K562 (cell line): Measurements from ENCODE around the gene HNRNPLL. TPM values are rescaled to one million over a fixed set of nuclear protein-coding genes. Genes with fewer than 3 reads are reported as not detected.

Experiments used
- CAMTA2 ChIP-seq: fragments of 250-450 bp; sonication (Bioruptor Pico); conservative IDR thresholded peaks from 2 replicates; pipeline ENCODE4 v1.5.1; 2022
- CBX1 ChIP-seq: sonication (generic); IDR thresholded peaks from 2 replicates; pipeline ENCODE4 v1.6.1; 2016; ENCODE audit warnings: antibody characterized with exemption, low read depth, mild to moderate bottlenecking
- CREM ChIP-seq: IDR thresholded peaks from 2 replicates; pipeline ENCODE4 v1.6.1; 2014; ENCODE audit warnings: antibody characterized with exemption, low read depth
- EHMT2 ChIP-seq: fragments of 450-650 bp; IDR thresholded peaks from 2 replicates; pipeline ENCODE4 v1.6.1; 2018; ENCODE audit warnings: antibody characterized with exemption
- FOXJ3 ChIP-seq: sonication (generic); formaldehyde crosslinking; IDR thresholded peaks from 2 replicates; pipeline ENCODE4 v1.4.0; 2020; ENCODE audit warnings: mild to moderate bottlenecking, missing genetic modification reagents
- HBP1 ChIP-seq: fragments of 450-650 bp; formaldehyde crosslinking; IDR thresholded peaks from 2 replicates; pipeline ENCODE4 v1.4.0; 2022; ENCODE audit warnings: missing genetic modification characterization
- HEY1 ChIP-seq: fragments of 250-450 bp; sonication (Bioruptor Pico); IDR thresholded peaks from 2 replicates; pipeline ENCODE4 v1.5.0; 2020; ENCODE audit warnings: mild to moderate bottlenecking, moderate library complexity, borderline replicate concordance
- JUNB ChIP-seq: fragments of 450-650 bp; formaldehyde crosslinking; conservative IDR thresholded peaks from 2 replicates; pipeline ENCODE4 v1.4.0; 2020; ENCODE audit warnings: mild to moderate bottlenecking
- KLF16 ChIP-seq: IDR thresholded peaks from 2 replicates; pipeline ENCODE4 v1.6.1; 2016; ENCODE audit warnings: antibody characterized with exemption
- PATZ1 ChIP-seq: fragments of 250-450 bp; sonication (Bioruptor Pico); IDR thresholded peaks from 2 replicates; pipeline ENCODE4 v1.5.0; 2020; ENCODE audit warnings: mild to moderate bottlenecking, borderline replicate concordance
- PPARD ChIP-seq: fragments of 250-450 bp; sonication (Bioruptor Pico); IDR thresholded peaks from 2 replicates; pipeline ENCODE4 v1.8.0; 2022; ENCODE audit warnings: inconsistent platforms, mild to moderate bottlenecking, moderate library complexity
- RBM34 ChIP-seq: fragments of 200-400 bp; formaldehyde crosslinking; IDR thresholded peaks from 2 replicates; pipeline ENCODE4 v1.6.1; 2018; ENCODE audit warnings: low read length, borderline replicate concordance; ENCODE audit not compliant: insufficient read depth
- RCOR1 ChIP-seq, 2 experiments: IDR thresholded peaks; 2 replicates each; pipeline ENCODE4 v1.6.1; 2012; ENCODE audit warnings: low read depth in 2 of 2, low read length in 2 of 2, borderline replicate concordance in 1 of 2, improper control_type of control experiment in 1 of 2
- RNF219 ChIP-seq: fragments of 250-450 bp; sonication (Bioruptor Pico); IDR thresholded peaks from 2 replicates; pipeline ENCODE4 v1.5.0; 2022; ENCODE audit warnings: mild to moderate bottlenecking
- TAF9B ChIP-seq: fragments of 450-650 bp; IDR thresholded peaks from 2 replicates; pipeline ENCODE4 v1.6.1; 2018; ENCODE audit warnings: mild to moderate bottlenecking; ENCODE audit not compliant: partially characterized antibody
- TBP ChIP-seq: optimal IDR thresholded peaks from 2 replicates; pipeline ENCODE3; 2011; ENCODE audit warnings: low read depth, low read length, improper control_type of control experiment
- TCF7L2 ChIP-seq: fragments of 150-350 bp; IDR thresholded peaks from 2 replicates; pipeline ENCODE4 v1.6.1; 2016; ENCODE audit warnings: low read depth, mild to moderate bottlenecking, low read length, moderate library complexity
- TFAM ChIP-seq: fragments of 250-450 bp; sonication (Bioruptor Pico); conservative IDR thresholded peaks from 2 replicates; pipeline ENCODE4 v1.5.0; 2021; ENCODE audit warnings: mild to moderate bottlenecking, moderate library complexity
- TSC22D4 ChIP-seq: fragments of 450-650 bp; IDR thresholded peaks from 2 replicates; pipeline ENCODE4 v1.6.1; 2016; ENCODE audit warnings: missing genetic modification characterization, missing biosample characterization, control low read depth
- ZEB2 ChIP-seq: fragments of 450-650 bp; IDR thresholded peaks from 2 replicates; pipeline ENCODE4 v1.6.1; 2016
- ZFP30 ChIP-seq: fragments of 250-450 bp; sonication (Bioruptor Pico); IDR thresholded peaks from 2 replicates; pipeline ENCODE4 v1.8.0; 2022; ENCODE audit warnings: moderate library complexity, mild to moderate bottlenecking, inconsistent platforms, borderline replicate concordance
- ZFPM2 ChIP-seq: fragments of 250-450 bp; sonication (Bioruptor Pico); IDR thresholded peaks from 2 replicates; pipeline ENCODE4 v1.5.1; 2022; ENCODE audit warnings: mild to moderate bottlenecking
- ZNF586 ChIP-seq: fragments of 450-650 bp; formaldehyde crosslinking; conservative IDR thresholded peaks from 2 replicates; pipeline ENCODE4 v1.4.0; 2020; ENCODE audit warnings: mild to moderate bottlenecking, moderate library complexity
- ZNF668 ChIP-seq: fragments of 250-450 bp; sonication (Bioruptor Pico); IDR thresholded peaks from 2 replicates; pipeline ENCODE4 v1.8.0; 2022; ENCODE audit warnings: mild to moderate bottlenecking, inconsistent platforms
- ZNF764 ChIP-seq: fragments of 250-450 bp; sonication (Bioruptor Pico); IDR thresholded peaks from 2 replicates; pipeline ENCODE4 v1.4.0; 2020; ENCODE audit warnings: low read depth, mild to moderate bottlenecking, moderate library complexity
- polyA plus RNA-seq, 8 experiments: library from polyadenylated mRNA; depleted of rRNA in 4 of 8; stranded (reverse) in 5 of 8; unstranded in 3 of 8; fragments of >200 nt; fragmentation: Nextera tagmentation in 2 of 8; fragmentation: Illumina TruSeq in 1 of 8; extraction: Ambion mirVana in 2 of 8; extraction: Trizol in 1 of 8; gene quantifications; 2 replicates each; pipeline versions ENCODE4 v1.2.1 to v1.2.3, GENCODE V29; 2011 to 2014; ENCODE audit warnings: inconsistent platforms in 1 of 8, missing spikeins in 1 of 8
- total RNA-seq, 7 experiments: library from RNA; depleted of rRNA in 6 of 7; stranded (reverse); fragments of >200 nt in 6 of 7; fragmentation: Illumina TruSeq in 2 of 7; extraction: Trizol in 2 of 7; gene quantifications; 2 replicates each; pipeline versions ENCODE4 v1.2.1 to v1.2.3, GENCODE V29; 2011 to 2021; ENCODE audit warnings: low replicate concordance in 1 of 7

The HNRNPLL gene
- total and polyA plus RNA-seq, 9 of the 15 experiments (the other 6 are each of a cell fraction or from before 2014, with no cell fraction given): 19.8 to 135 (median 57.8) TPM

- TF ChIP-seq ZFPM2 (CRISPR knock-in tag): no peak
- no peak for TF ChIP-seq TCF7L2
- TF ChIP-seq PATZ1 (CRISPR knock-in tag): no peak
- no peak for TF ChIP-seq TAF9B
- TF ChIP-seq PPARD (CRISPR knock-in tag): no peak
- TF ChIP-seq EHMT2: peak; percentile 91
- TF ChIP-seq FOXJ3: no peak
- peak in 1 of 2 experiments; percentile 58; a peak in 2 of 4 replicates for TF ChIP-seq RCOR1 (IDR thresholded peaks at IDR 0.05; ENCODE audit: borderline replicate concordance in 1 of 2, low read depth in 2 of 2, low read length in 2 of 2)
- no peak for TF ChIP-seq ZEB2
- no peak for TF ChIP-seq ZNF668
- TF ChIP-seq RNF219 (CRISPR knock-in tag): no peak
- no peak for TF ChIP-seq CAMTA2 (CRISPR knock-in tag)
- no peak for TF ChIP-seq HEY1 (CRISPR knock-in tag)
- TF ChIP-seq ZFP30 (CRISPR knock-in tag): no peak
- no peak for TF ChIP-seq RBM34
- TF ChIP-seq TFAM: no peak
- no peak for TF ChIP-seq JUNB (CRISPR knock-in tag)
- TF ChIP-seq ZNF586 (CRISPR knock-in tag): no peak
- TF ChIP-seq CREM: peak; percentile 84
- no peak for TF ChIP-seq CBX1
- peak; percentile 57; the same call in 1 of the 2 replicates for TF ChIP-seq KLF16
- no peak for TF ChIP-seq HBP1
- TF ChIP-seq TSC22D4 (tag): no peak
- TF ChIP-seq TBP: no peak
- peak; percentile 91 for TF ChIP-seq ZNF764 (CRISPR knock-in tag)
Measured at GRCh38 chr2:38603402-38604290, 918 bp upstream of the HNRNPLL start (continued).
